GM21529 (cell line): ENCODE data around the gene SPIRE1.
"Not testable (repeated sequence)": the region's sequence is repeated elsewhere in the genome, so short reads cannot be mapped to it uniquely, and the experiment has no call there.

ENCODE experiments used
- ATAC-seq: cut with Tn5 transposase; IDR thresholded peaks from one replicate; pipeline ENCODE4 v1.9.1; 2021; ENCODE audit not compliant: unreplicated experiment

SPIRE1 gene

GRCh38 chr18:12422936-12423335 is 235.0 kb downstream of the SPIRE1 start:
- ATAC-seq: no peak

DNA sequence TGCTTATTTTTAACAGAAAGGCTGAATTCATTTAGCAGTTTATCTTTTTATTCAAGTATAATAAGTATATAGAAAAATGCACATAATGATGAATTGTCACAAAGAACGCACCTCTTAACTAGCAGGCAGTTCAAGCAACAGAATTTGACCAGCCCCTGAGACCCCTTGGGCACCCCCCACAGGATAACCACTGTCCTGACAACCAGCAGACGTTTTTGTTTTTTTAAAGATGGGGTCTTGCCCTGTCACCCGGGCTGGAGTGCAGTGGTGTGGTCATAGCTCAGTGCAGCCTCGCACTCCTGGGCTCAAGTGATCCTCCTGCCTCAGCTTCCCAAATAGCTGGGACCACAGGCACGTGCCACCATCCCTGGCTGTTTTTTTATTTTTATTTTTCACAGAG is 236.2 kb downstream of the SPIRE1 start:
- ATAC-seq: no peak

DNA sequence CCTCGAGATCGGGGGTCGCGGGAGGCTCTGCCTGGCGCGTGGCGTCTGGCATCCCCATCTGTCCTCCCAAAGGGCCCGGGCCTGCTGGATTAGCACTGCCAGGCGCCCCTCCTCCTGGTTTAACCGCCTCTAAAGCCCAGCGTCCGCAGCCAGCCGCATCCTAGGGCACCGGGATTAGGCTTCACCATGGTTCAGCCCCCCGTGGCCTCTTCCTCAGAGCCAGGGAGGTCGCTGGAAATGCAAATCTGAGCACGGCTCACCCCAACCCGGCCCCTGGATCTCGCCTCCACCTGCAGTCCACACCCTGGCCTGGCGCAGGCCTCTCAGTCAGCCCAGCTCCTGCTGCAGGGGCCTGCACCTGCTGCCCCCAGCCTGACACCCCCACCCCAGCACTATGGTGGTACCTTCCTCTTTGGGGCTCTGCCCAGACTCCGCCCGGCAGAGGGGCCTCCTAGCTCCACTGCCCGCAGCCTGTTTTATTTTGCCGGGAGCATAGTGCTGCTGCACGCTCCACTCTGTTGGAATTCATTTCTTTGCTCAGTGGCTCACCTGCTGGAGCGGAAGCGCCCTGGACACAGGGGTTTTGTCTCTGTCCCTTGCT is 237.0 kb downstream of the SPIRE1 start:
- ATAC-seq: no peak

- no peak for ATAC-seq
Measured at GRCh38 chr18:12417687-12418086, 240.2 kb downstream of the SPIRE1 start.

DNA sequence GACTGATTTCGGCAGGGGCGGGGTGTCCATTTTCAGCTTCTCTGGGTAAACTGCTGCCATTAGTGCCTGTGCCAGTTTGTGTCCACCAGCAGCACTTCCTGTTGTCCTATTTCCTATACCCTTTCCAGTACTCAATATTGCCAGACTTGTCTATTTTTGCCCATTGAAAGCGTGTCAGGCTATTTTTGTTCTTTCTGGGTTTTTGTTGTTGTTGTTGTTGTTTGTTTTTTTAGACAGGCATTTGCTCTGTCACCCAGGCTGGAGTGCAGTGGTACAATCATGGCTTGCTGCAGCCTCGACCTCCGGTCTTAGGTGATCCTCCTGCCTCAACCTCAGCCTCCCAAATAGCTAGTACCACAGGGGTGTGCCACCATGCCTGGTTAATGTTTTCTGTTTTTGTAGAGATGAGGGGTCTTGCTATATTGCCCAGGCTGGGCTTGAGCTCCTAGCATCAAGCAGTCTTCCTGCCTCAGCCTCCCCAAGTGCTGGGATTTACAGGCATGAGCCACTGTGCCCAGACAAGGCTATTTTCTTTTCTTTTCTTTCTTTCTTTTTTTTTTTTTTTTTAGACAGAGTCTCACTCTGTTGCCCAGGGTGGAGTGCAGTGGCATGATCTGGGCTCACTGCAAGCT is 241.7 kb downstream of the SPIRE1 start:
- ATAC-seq: no peak

DNA sequence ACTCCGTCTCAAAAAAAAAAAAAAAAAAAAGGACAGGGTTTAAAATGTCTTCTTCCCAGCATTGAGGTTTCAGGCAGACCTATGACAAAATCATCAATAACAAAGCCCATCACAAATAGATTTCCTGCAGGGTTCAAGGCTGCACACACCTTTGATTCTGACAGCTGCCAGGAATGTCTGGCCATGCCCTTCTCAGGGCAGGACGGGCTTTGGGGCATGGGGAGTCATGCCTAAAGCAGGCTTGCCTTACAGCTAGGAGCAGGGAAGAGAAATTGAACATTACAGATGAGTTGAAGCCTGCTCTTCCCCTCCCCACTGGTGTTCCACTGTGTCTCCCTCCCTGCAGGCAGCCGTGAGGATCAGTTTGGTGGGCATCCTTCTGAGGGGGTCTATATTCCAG is 246.5 kb downstream of the SPIRE1 start:
- no peak for ATAC-seq

GRCh38 chr18:12410747-12411146 is 247.2 kb downstream of the SPIRE1 start:
- not testable (repeated sequence) for ATAC-seq

- no peak for ATAC-seq
Measured at GRCh38 chr18:12410081-12410481, 247.8 kb downstream of the SPIRE1 start.

- no peak for ATAC-seq
Measured at GRCh38 chr18:12409469-12409868, 248.4 kb downstream of the SPIRE1 start.

- peak; percentile 3 for ATAC-seq
Measured at GRCh38 chr18:12408247-12408869, 249.5 kb downstream of the SPIRE1 start.

- no peak for ATAC-seq
Measured at GRCh38 chr18:12406371-12407111, 251.4 kb downstream of the SPIRE1 start.

DNA sequence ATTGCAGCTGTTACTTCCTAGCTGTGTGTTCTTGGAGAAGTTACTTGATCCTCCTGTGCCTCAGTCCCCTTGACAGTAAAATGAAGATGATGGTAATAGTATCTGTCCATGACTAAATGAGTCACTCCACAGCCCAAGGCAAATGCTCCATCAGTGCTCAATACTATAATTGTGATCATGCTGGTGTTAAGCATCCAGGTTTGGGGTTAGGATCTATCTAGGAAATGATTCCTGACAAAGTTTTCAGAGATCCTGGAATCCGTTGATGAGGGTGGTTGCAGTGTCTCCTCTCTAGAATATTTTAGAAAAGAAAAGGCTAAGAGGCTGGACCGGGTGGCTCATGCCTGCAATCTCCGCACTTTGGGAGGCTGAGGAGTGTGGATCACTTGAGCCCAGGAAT is 252.8 kb downstream of the SPIRE1 start:
- ATAC-seq: no peak

DNA sequence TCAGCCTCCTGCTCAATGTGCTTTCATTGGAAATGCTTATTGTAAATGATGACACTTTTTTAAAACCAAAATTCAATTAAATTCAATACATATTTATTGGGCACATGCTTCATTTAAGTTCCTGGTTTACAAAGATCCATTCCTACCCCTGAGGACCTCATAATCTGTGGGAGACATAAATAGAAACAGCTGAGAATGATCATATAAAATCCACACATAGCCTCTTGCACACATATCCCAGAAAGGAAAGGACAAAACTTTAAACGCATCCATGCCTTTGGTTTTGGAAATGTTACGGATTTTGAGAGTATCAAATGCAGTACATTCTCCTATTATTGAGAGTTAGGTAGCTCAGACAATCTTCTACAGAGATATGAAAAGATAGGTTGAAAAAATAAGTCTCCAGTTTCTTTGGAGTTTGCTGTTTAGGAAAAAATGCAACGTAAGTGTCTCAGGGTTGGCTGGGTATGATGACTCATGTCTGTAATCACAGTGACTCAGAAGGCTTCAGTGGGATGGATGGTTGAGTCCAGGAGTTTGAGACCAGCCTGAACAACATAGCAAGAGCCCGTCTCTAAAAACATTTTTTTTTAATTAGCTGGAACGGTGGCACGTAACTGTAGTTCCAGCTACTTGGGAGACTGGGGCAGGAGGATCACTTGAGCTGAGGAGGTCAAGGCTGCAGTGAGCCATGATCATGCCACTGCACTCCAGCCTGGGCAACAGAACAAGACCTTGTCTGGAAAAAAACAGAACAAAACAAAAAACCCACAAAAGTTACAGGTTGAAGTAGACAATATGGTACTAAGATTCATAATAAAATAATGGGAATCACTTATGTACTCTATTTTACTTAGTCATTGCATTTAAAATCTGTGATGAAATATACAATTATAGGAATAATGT is 254.1 kb downstream of the SPIRE1 start:
- ATAC-seq: no peak

- no peak for ATAC-seq
Measured at GRCh38 chr18:12401881-12402280, 256.0 kb downstream of the SPIRE1 start.

GRCh38 chr18:12399231-12399630 is 258.7 kb downstream of the SPIRE1 start:
- no peak for ATAC-seq

GRCh38 chr18:12398625-12399024 is 259.3 kb downstream of the SPIRE1 start:
- ATAC-seq: no peak

DNA sequence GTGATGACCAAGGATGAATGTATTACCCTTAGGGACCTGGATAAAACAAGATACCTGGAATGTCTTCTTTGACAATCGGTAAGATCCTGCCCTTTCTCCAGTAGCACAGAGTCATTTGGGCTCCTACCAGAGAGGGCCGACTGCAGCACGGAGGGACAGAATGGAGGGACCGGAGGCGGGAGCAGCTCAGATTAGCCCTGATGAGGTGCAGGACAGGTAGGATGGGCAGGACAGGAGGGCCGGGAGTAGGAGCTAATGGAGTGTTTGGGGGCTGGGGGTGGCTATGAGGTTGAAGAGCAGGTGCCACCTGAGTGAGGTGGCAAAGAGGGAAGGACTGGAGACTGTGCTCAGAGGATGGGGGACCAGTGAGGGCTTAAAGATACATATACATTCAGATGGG is 260.1 kb downstream of the SPIRE1 start:
- no peak for ATAC-seq

DNA sequence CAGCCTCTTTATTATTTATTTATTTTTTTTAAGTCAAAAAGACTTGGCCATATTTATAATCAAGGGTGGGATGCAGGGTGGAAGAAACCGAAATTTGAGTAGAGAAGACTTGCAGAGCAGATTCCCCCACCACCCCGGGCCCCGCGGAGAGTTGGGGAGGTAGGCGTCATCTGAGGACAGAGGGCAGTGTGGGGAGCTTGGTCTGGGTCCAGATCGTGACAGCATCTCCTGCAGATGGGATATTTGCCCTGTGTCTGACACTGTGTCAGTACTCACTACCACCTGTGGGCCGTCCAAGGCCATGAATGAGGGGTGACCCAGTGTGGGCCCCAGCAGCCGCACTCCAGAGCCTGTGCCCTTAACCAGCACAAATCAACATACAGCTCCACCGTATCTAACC is 260.7 kb downstream of the SPIRE1 start:
- no peak for ATAC-seq
